ENCODE results near the gene DLX1.

- TF ChIP-seq CTCF (IDR thresholded peaks at IDR 0.05) (no peak), POLR2A (IDR thresholded peaks at IDR 0.05) (no peak), EP300 (IDR thresholded peaks at IDR 0.05) (no peak), POLR2AphosphoS5 (IDR thresholded peaks at IDR 0.05) (no peak)
These were observed 46.6 kb downstream of the DLX1 start for GRCh38 chr2:172131713-172132555.

Measured in stomach (tissue), 4 donors.